Right lobe of liver (tissue), 6 donors: ENCODE data around the gene MC3R. TPM values are rescaled to one million over a fixed set of nuclear protein-coding genes. Genes with fewer than 3 reads are reported as not detected.
A peak's percentile ranks its signal among the peaks of the same experiment; 100 is the strongest.

Source experiments
- ATAC-seq, 4 donors: fragments of 200-7000 bp; cut with Tn5 transposase; one replicate each; pipeline ENCODE4 v1.9.1; 2020; ENCODE audit warnings: mild to moderate bottlenecking in 4 of 4, moderate library complexity in 4 of 4
- DNase-seq, 3 donors: peaks; one replicate each; pipeline ENCODE4 v3.0.0-alpha.2; 2020
- H3K27ac ChIP-seq, 3 donors: fragments of 200-600 bp; one replicate each; pipeline ENCODE4 v1.8.0; 2022
- H3K27me3 ChIP-seq, 2 donors: fragments of 200-600 bp; one replicate each; pipeline ENCODE4 v1.8.0; 2022
- H3K36me3 ChIP-seq, 4 donors: fragments of 200-600 bp; sonication (generic) in 1 of 4; one replicate each; pipeline versions ENCODE4 v1.5.1 to v1.8.0; 2017 to 2022; ENCODE audit warnings: control low read depth in 1 of 4
- H3K4me1 ChIP-seq, 4 donors: fragments of 200-600 bp; sonication (generic) in 1 of 4; one replicate each; pipeline versions ENCODE4 v1.5.1 to v1.8.0; 2017 to 2022; ENCODE audit warnings: control low read depth in 1 of 4
- H3K4me3 ChIP-seq, 3 donors: fragments of 200-600 bp; one replicate each; pipeline ENCODE4 v1.8.0; 2022
- H3K9me3 ChIP-seq, 4 donors: fragments of 200-600 bp; sonication (generic) in 1 of 4; one replicate each; pipeline versions ENCODE4 v1.5.1 to v1.8.0; 2017 to 2022; ENCODE audit warnings: control low read depth in 1 of 4
- CTCF ChIP-seq, 4 donors: fragments of 200-600 bp in 3 of 4; fragments of 450-650 bp in 1 of 4; IDR thresholded peaks; one replicate each; pipeline versions ENCODE4 v1.5.1 to v1.8.0; 2016 to 2022; ENCODE audit warnings: antibody characterized with exemption in 4 of 4, mild to moderate bottlenecking in 2 of 4
- POLR2A ChIP-seq: fragments of 450-650 bp; IDR thresholded peaks from one replicate; pipeline ENCODE4 v1.6.1; 2017; ENCODE audit warnings: antibody characterized with exemption, mild to moderate bottlenecking
- WGBS: methylation state at CpG from one replicate; pipeline ENCODE4 v1.1.6; 2018; ENCODE audit warnings: low coverage, low lambda C conversion rate; ENCODE audit not compliant: insufficient coverage; ENCODE audit errors: missing lambda C conversion rate; 5-methylcytosine and 5-hydroxymethylcytosine counted together
- intact Hi-C, 2 donors: fragments of 100-400 bp; cut with DNase I; formaldehyde crosslinking; loops; one replicate each; pipeline versions ENCODE4 v1.11.2 to v1.14.1; 2022
- total RNA-seq, 6 experiments: library from RNA; depleted of rRNA in 2 of 6; stranded (reverse); fragments of >200 nt in 2 of 6; fragmentation: NEBNext Ultra II Directional in 3 of 6; extraction: Animal tissue kit (Norgen Biotek cat#: 25700) in 3 of 6; gene quantifications; one replicate each; pipeline versions ENCODE4 v1.1.0 to v1.2.4, GENCODE V29; 2016 to 2023
- donor health status: DM: no; HTN: yes; CAD: no.
- donor health status: DM: no; HTN: no; CAD: no.
- donor health status: DM: no; HTN: no; CAD: no.
- donor health status: DM: no; HTN: yes; CAD: no.
- donor health status: DM: no; HTN: yes; CAD: no.

MC3R gene
- total RNA-seq, 6 experiments from 2014 or later, result not detected

GRCh38 chr20:56244259-56244658 is 4.3 kb upstream of the MC3R start:
- Histone ChIP-seq H3K27ac (no peak overlapping the region), H3K9me3 (no peaks in the 10 kb centered on the region), H3K4me1 (no peaks in the 10 kb centered on the region), H3K27me3 (peaks cover 0 to 2% of the 10 kb centered on the region in 2 donors), H3K4me3 (no peak overlapping the region), H3K36me3 (no peaks in the 10 kb centered on the region)
- 9% methylated on average over 6 of the region's 6 CpGs for WGBS
- TF ChIP-seq POLR2A, result no peak
- DNase-seq, result no peak
- no peak for ATAC-seq
- intact Hi-C loops, result no loop called here

GRCh38 chr20:56245761-56246160 is 2.8 kb upstream of the MC3R start:
- TF ChIP-seq CTCF (IDR thresholded peaks at IDR 0.05), result no peak
- no peak for TF ChIP-seq POLR2A
- Histone ChIP-seq H3K27me3 (peaks cover 0 to 7% of the 10 kb centered on the region in 2 donors), H3K4me1 (no peaks in the 10 kb centered on the region), H3K36me3 (no peaks in the 10 kb centered on the region), H3K27ac (no peak overlapping the region), H3K9me3 (no peaks in the 10 kb centered on the region), H3K4me3 (no peak overlapping the region)
- no peak for ATAC-seq
- WGBS, result 10% methylated on average over 3 of the region's 3 CpGs
- no peak for DNase-seq
- intact Hi-C loops, result no loop called here

GRCh38 chr20:56249244-56249955 is 868 bp downstream of the MC3R start:
- peak; percentile 30 to 59 (median 43) for ATAC-seq
- WGBS, result 55% methylated on average over 12 of the region's 32 CpGs

GRCh38 chr20:56249956-56250355 is 1.4 kb downstream of the MC3R start:
- Histone ChIP-seq H3K27ac (no peak overlapping the region), H3K9me3 (no peaks in the 10 kb centered on the region), H3K36me3 (no peaks in the 10 kb centered on the region), H3K27me3 (peaks cover 0 to 7% of the 10 kb centered on the region in 2 donors), H3K4me3 (no peak overlapping the region), H3K4me1 (no peaks in the 10 kb centered on the region)
- ATAC-seq (no peak), DNase-seq (no peak)
- 37% methylated on average over 7 of the region's 7 CpGs for WGBS
- intact Hi-C loops, result loop anchor here in 1 of 2 donors (10.0 kb wide), 1 partner anchor 95 kb away; no protein-coding TSS in a partner anchor
- TF ChIP-seq POLR2A (no peak), CTCF (IDR thresholded peaks at IDR 0.05) (no peak)

More at GRCh38 chr20:56249244-56249955, 868 bp downstream of the MC3R start:
- Histone ChIP-seq H3K9me3 (no peaks in the 10 kb centered on the region), H3K36me3 (no peaks in the 10 kb centered on the region), H3K4me3 (no peak overlapping the region), H3K4me1 (no peaks in the 10 kb centered on the region), H3K27ac (no peak overlapping the region), H3K27me3 (peaks cover 0 to 7% of the 10 kb centered on the region in 2 donors)
- no peak for DNase-seq
- intact Hi-C loops, result no loop called here
- TF ChIP-seq POLR2A (no peak), CTCF (IDR thresholded peaks at IDR 0.05) (peak; percentile 20 to 40 (median 34))

- no peaks in the 10 kb centered on the region for H3K4me1 ChIP-seq
- no peaks in the 10 kb centered on the region for H3K36me3 ChIP-seq
- WGBS, result 50% methylated on average over 1 of the region's 7 CpGs
- DNase-seq, result no peak
- TF ChIP-seq CTCF (IDR thresholded peaks at IDR 0.05), result no peak
- no peak for TF ChIP-seq POLR2A
- intact Hi-C loops, result loop anchor here in 1 of 2 donors (10.0 kb wide), 1 partner anchor 87 kb away; no protein-coding TSS in a partner anchor
- ATAC-seq, result no peak
- H3K27me3 ChIP-seq, result no peaks in the 10 kb centered on the region
- no peak overlapping the region for H3K4me3 ChIP-seq
- H3K27ac ChIP-seq, result no peak overlapping the region
- H3K9me3 ChIP-seq, result no peaks in the 10 kb centered on the region
Measured at GRCh38 chr20:56257604-56258003, 9.1 kb downstream of the MC3R start.
